ENCODE data around the gene C14orf119. TPM values are rescaled to one million over a fixed set of nuclear protein-coding genes. Genes with fewer than 3 reads are reported as not detected.

The C14orf119 gene
- total and polyA plus RNA-seq, 12 donors = 23.9 to 206 (median 51.8) TPM

DNA sequence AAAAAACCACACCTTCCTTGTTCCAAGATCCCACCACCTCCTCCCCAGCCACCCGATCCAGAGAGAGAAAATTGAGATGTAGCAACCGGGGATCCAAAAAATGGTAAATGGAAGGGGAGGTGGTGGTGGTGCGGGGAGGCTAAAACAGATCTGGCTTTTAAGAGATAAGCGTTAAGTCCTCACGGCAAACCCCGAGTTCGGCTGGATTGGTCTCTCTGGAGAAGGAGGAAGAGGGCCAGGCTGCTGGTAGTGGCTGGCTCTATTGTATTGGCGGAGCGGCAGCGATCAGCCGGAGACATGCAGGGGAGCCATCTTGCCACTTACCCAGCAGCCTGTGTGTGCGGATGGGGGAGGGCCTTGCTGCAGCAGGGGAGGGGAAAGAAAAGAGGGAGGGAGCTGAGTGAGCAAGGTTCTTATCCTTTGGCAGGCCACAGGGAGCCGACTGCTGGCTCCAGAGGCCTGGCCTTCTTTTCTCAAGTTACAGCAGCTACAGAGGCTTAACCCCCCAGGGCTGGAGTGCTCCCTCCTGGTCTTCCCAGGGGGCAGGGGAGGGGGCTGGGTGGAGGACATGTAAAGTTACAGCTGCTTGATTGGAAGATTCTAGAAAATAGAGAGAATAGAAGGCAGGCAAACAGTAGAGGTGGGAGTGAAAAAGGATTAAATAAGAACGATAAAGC is 23.9 kb upstream of the C14orf119 start:
- H3K9me3 ChIP-seq (replicated peaks in 1 of 3) = no peaks in the 10 kb centered on the region
- WGBS, 4 donors = 0 to 2% (median 1%) methylated on average over 13 to 14 of the region's 14 CpGs
- H3K4me1 ChIP-seq (replicated peaks in 1 of 2) = peaks cover 21 to 39% of the 10 kb centered on the region in 2 donors
- TF ChIP-seq, protein P1, sequence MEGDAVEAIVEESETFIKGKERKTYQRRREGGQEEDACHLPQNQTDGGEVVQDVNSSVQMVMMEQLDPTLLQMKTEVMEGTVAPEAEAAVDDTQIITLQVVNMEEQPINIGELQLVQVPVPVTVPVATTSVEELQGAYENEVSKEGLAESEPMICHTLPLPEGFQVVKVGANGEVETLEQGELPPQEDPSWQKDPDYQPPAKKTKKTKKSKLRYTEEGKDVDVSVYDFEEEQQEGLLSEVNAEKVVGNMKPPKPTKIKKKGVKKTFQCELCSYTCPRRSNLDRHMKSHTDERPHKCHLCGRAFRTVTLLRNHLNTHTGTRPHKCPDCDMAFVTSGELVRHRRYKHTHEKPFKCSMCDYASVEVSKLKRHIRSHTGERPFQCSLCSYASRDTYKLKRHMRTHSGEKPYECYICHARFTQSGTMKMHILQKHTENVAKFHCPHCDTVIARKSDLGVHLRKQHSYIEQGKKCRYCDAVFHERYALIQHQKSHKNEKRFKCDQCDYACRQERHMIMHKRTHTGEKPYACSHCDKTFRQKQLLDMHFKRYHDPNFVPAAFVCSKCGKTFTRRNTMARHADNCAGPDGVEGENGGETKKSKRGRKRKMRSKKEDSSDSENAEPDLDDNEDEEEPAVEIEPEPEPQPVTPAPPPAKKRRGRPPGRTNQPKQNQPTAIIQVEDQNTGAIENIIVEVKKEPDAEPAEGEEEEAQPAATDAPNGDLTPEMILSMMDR (IDR thresholded peaks at IDR 0.05) = no peak
- peak; percentile 21 to 81 for TF ChIP-seq POLR2A (IDR thresholded peaks at IDR 0.05)
- intact Hi-C loops (cut with DNase I) = no loop called here
- H3K4me3 ChIP-seq = peak overlapping the region in 3 of 4 donors; percentile 47 to 69 (median 66)
- H3K27me3 ChIP-seq = no peaks in the 10 kb centered on the region
- H3K27ac ChIP-seq = peak overlapping the region; percentile 50 to 86 (median 74)
- peaks cover 0 to 62% of the 10 kb centered on the region in 2 donors for H3K36me3 ChIP-seq (replicated peaks in 1 of 2)
- peak; percentile 84 to 93 (median 91) for DNase-seq

DNA sequence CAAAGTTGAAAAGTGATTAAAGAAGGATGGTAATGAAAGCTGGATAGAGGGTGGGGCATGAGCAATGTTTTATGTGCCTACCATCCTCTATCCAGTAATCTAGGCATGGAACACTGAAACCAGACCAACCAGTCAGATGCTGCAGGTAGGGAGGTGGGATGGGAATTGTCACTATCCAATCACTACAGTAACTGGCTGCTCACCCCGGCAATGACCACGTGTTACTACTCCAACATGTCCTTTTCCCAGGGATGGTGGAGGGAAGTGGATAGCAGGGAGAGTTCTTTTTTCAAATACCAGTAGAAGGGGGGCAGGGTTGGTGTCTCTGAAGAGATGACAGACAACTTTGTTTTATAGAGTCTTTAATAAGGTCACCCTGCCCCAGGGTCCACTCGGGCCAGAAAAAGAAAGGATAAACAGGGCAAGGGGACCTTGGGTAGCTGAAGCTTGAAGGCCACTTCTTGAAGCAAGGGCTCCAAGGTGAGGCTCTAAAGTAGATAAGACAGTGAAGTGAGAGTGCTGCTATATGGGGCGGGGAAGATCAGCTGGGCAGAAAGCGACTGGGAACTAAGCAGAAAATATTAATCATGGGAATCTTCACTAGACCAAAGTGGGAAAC is 23.3 kb upstream of the C14orf119 start:
- Histone ChIP-seq H3K4me1 (replicated peaks in 1 of 2) (peaks cover 21 to 39% of the 10 kb centered on the region in 2 donors), H3K9me3 (replicated peaks in 1 of 3) (no peaks in the 10 kb centered on the region), H3K27ac (peak overlapping the region in 4 of 5 donors; percentile 65 to 86 (median 80)), H3K36me3 (replicated peaks in 1 of 2) (peaks cover 0 to 62% of the 10 kb centered on the region in 2 donors), H3K27me3 (no peaks in the 10 kb centered on the region), H3K4me3 (no peak overlapping the region)
- TF ChIP-seq POLR2A (IDR thresholded peaks at IDR 0.05) = no peak
- TF ChIP-seq, protein P1 (IDR thresholded peaks at IDR 0.05) = no peak
- intact Hi-C loops (cut with DNase I) = no loop called here
- WGBS, 4 donors = 25 to 29% (median 26%) methylated on average over 5 of the region's 5 CpGs
- peak in 3 of 7 donors; percentile 26 to 54 (median 27) for DNase-seq

DNA sequence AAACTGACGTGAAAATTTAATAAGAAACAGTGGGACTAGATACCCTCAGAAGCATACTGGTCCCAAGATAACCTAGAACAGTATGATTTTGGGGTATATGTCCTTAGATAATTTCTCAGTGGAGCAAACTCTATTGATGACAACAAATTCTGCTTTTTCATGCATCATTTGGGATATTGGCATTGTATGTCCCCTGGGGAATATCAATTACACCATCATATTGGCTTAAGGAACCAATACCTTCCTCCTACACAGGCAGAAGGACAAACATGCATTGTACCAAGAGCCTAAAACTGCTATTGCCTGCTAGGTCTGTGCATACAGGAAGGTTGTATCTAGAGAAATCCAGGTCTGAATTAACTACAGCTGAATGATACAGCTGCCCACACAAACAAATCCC is 20.4 kb upstream of the C14orf119 start:
- H3K27me3 ChIP-seq = no peaks in the 10 kb centered on the region
- intact Hi-C loops (cut with DNase I) = no loop called here
- H3K27ac ChIP-seq = peak overlapping the region in 1 of 5 donors; percentile 4
- TF ChIP-seq, protein P1 (IDR thresholded peaks at IDR 0.05) = no peak
- no peak for TF ChIP-seq POLR2A (IDR thresholded peaks at IDR 0.05)
- no peaks in the 10 kb centered on the region for H3K9me3 ChIP-seq (replicated peaks in 1 of 3)
- peaks cover 36 to 46% of the 10 kb centered on the region in 2 donors for H3K4me1 ChIP-seq (replicated peaks in 1 of 2)
- no peak overlapping the region for H3K4me3 ChIP-seq
- 79 to 100% (median 92%) methylated on average over 1 of the region's 1 CpG for WGBS, 4 donors
- DNase-seq = no peak
- H3K36me3 ChIP-seq (replicated peaks in 1 of 2) = peaks cover 0 to 74% of the 10 kb centered on the region in 2 donors

DNA sequence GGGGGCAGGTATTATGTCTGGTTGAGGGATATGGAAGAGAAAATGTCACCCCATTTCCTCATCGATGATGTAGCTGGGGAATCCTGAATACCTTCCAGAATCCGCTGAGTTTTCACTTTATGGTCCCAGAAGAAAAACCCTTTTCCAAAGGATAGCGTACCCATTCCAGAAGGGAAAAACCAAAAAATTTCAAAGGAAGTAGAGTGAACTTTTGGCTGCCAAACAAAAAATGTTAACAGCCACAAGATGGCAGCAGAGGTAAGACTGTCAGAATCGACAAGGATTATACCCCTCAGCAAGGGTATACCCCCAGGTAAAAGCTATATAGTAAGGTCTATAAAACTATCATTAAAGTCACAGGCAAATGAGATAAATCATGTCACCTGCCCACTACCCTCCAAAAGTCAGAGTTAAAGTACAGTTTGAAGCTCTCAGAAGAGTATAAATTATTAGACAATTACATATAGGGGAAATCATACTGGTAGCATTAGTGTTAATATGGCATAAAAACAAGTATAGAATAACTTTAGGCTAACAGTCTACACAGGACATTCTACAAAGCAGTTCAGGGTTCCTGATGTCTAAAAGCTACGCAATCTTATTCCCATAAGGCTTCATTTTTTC is 18.4 kb upstream of the C14orf119 start:
- no peak for DNase-seq
- H3K27me3 ChIP-seq = no peaks in the 10 kb centered on the region
- no peak overlapping the region for H3K4me3 ChIP-seq
- peaks cover 0 to 93% of the 10 kb centered on the region in 2 donors for H3K36me3 ChIP-seq (replicated peaks in 1 of 2)
- intact Hi-C loops (cut with DNase I) = no loop called here
- 52 to 59% (median 57%) methylated on average over 5 of the region's 5 CpGs for WGBS, 4 donors
- no peak for TF ChIP-seq POLR2A (IDR thresholded peaks at IDR 0.05)
- TF ChIP-seq, protein P1 (IDR thresholded peaks at IDR 0.05) = peak; percentile 35 to 63 (median 53)
- H3K9me3 ChIP-seq (replicated peaks in 1 of 3) = no peaks in the 10 kb centered on the region
- H3K4me1 ChIP-seq (replicated peaks in 1 of 2) = peaks cover 32 to 33% of the 10 kb centered on the region in 2 donors
- H3K27ac ChIP-seq = peak overlapping the region in 2 of 5 donors; percentile 56 to 85

All from adrenal gland (tissue), 12 donors.